HCT116 (cell line): Measurements from ENCODE around the gene STAM. TPM values are rescaled to one million over a fixed set of nuclear protein-coding genes. Genes with fewer than 3 reads are reported as not detected.

ENCODE experiments used
- ATAC-seq: fragments of 200-7000 bp; cut with Tn5 transposase; 2 replicates; pipeline ENCODE4 v1.9.1; 2020; ENCODE audit warnings: mild to moderate bottlenecking, moderate library complexity
- BruUV-seq: library from RNA; stranded (reverse); fragments of 400-500 nt; replicated peaks from 2 replicates; lab custom pipeline; 2021; lab: Mats Ljungman, UMichigan
- CTCF ChIA-PET: fragments of 300-600 bp; sonication (Branson Sonifier 250); formaldehyde crosslinking; loops from one replicate; lab custom pipeline; 2021; ENCODE audit warnings: antibody characterized with exemption; lab: Charles Lee
- POLR2A ChIA-PET: fragments of 300-600, 350-600 bp; sonication (Branson Sonifier 250); formaldehyde crosslinking; loops from one replicate; lab custom pipeline; 2021; ENCODE audit warnings: antibody characterized with exemption; lab: Charles Lee
- RAD21 ChIA-PET, 2 experiments: fragments of 300-600 bp; sonication (Branson Sonifier 250); formaldehyde crosslinking; loops; one replicate each; lab custom pipeline; 2023; ENCODE audit warnings: low total read pairs in 2 of 2; ENCODE audit not compliant: uncharacterized antibody in 2 of 2, unreplicated experiment in 2 of 2, low non-redundant PET in 1 of 2; lab: Charles Lee
- DNase-seq: peaks from one replicate; pipeline ENCODE4 v3.0.0-alpha.2; 2010; ENCODE audit warnings: low read depth, low spot score
- H2AFZ ChIP-seq: fragments of 200-600 bp; shearing (Covaris generic), sonication (generic); 2 replicates; pipeline ENCODE4 v1.6.1; 2017; ENCODE audit warnings: low read depth, mixed run types, mixed read lengths, antibody characterized with exemption, low read length; ENCODE audit not compliant: poor library complexity, severe bottlenecking
- H3K27ac ChIP-seq: 2 replicates; pipeline ENCODE4 v1.5.1; 2012; ENCODE audit warnings: low read depth, low read length
- H3K27me3 ChIP-seq: fragments of 200-600 bp; sonication (generic); 2 replicates; pipeline ENCODE4 v1.6.1; 2016; ENCODE audit warnings: mixed run types, low read length, mixed read lengths; ENCODE audit not compliant: insufficient read depth
- H3K36me3 ChIP-seq, 2 experiments: fragments of 200-500 bp in 1 of 2; fragments of 200-600 bp in 1 of 2; sonication (Bioruptor generic) in 1 of 2; sonication (generic) in 1 of 2; 2 replicates each; pipeline versions ENCODE4 v1.5.1 to v1.6.1; 2014 to 2016; ENCODE audit warnings: low read length in 2 of 2, inconsistent platforms in 1 of 2, mixed read lengths in 1 of 2, mixed run types in 1 of 2; ENCODE audit not compliant: insufficient read depth in 2 of 2, control insufficient read depth in 1 of 2
- H3K4me1 ChIP-seq, 2 experiments: fragments of 200-600 bp in 1 of 2; sonication (generic) in 1 of 2; 2 replicates each; pipeline versions ENCODE4 v1.5.1 to v1.6.1; 2012 to 2017; ENCODE audit warnings: low read length in 2 of 2, inconsistent platforms in 1 of 2, mild to moderate bottlenecking in 1 of 2, mixed read lengths in 1 of 2, mixed run types in 1 of 2, moderate library complexity in 1 of 2; ENCODE audit not compliant: insufficient read depth in 2 of 2, control insufficient read depth in 1 of 2
- H3K4me2 ChIP-seq: fragments of 200-600 bp; sonication (generic); 2 replicates; pipeline ENCODE4 v1.6.1; 2017; ENCODE audit warnings: mixed run types, low read length, mixed read lengths
- H3K4me3 ChIP-seq, 2 experiments: fragments of 200-600 bp in 1 of 2; sonication (generic) in 1 of 2; replicated peaks in 1 of 2; 2 replicates each; pipeline ENCODE4 v1.5.1; 2011 to 2016; ENCODE audit warnings: low read length in 2 of 2, control low read depth in 1 of 2, low read depth in 1 of 2, mild to moderate bottlenecking in 1 of 2, mixed read lengths in 1 of 2, mixed run types in 1 of 2
- H3K79me2 ChIP-seq: fragments of 200-600 bp; sonication (generic); 2 replicates; pipeline ENCODE4 v1.6.1; 2017; ENCODE audit warnings: mild to moderate bottlenecking, mixed run types, low read length, moderate library complexity, mixed read lengths; ENCODE audit not compliant: insufficient read depth
- H3K9ac ChIP-seq: fragments of 200-600 bp; sonication (generic); 2 replicates; pipeline ENCODE4 v1.6.1; 2016; ENCODE audit warnings: low read length, mixed read lengths
- H3K9me2 ChIP-seq: fragments of 200-600 bp; sonication (generic), shearing (Covaris generic); 2 replicates; pipeline ENCODE4 v1.6.1; 2017; ENCODE audit warnings: mixed run types, mild to moderate bottlenecking, moderate library complexity; ENCODE audit not compliant: insufficient read depth
- H3K9me3 ChIP-seq, 2 experiments: fragments of 200-500 bp in 1 of 2; fragments of 200-600 bp in 1 of 2; sonication (Bioruptor generic) in 1 of 2; sonication (generic) in 1 of 2; 2 replicates each; pipeline ENCODE4 v1.6.1; 2014 to 2017; ENCODE audit warnings: low read length in 2 of 2, mixed read lengths in 2 of 2, inconsistent platforms in 1 of 2, low read depth in 1 of 2, mild to moderate bottlenecking in 1 of 2, mixed run types in 1 of 2, moderate library complexity in 1 of 2; ENCODE audit not compliant: control insufficient read depth in 1 of 2, insufficient read depth in 1 of 2
- H4K20me1 ChIP-seq: fragments of 200-600 bp; sonication (generic), shearing (Covaris generic); 2 replicates; pipeline ENCODE4 v1.6.1; 2017; ENCODE audit warnings: mixed run types, mild to moderate bottlenecking, moderate library complexity; ENCODE audit not compliant: insufficient read depth
- CBX3 ChIP-seq: IDR thresholded peaks from 2 replicates; pipeline ENCODE4 v1.6.1; 2012; ENCODE audit warnings: low read depth
- CEBPB ChIP-seq: IDR thresholded peaks from 2 replicates; pipeline ENCODE4 v1.6.1; 2012; ENCODE audit warnings: low read depth
- EGR1 ChIP-seq: IDR thresholded peaks from 2 replicates; pipeline ENCODE4 v1.6.1; 2012; ENCODE audit warnings: low read depth
- ELF1 ChIP-seq: IDR thresholded peaks from 2 replicates; pipeline ENCODE4 v1.6.1; 2012; ENCODE audit warnings: low read depth, borderline replicate concordance
- EZH2phosphoT487 ChIP-seq: fragments of 200-600 bp; IDR thresholded peaks from 2 replicates; pipeline ENCODE4 v1.6.1; 2018; ENCODE audit warnings: antibody characterized with exemption, borderline replicate concordance
- FOSL1 ChIP-seq: IDR thresholded peaks from 2 replicates; pipeline ENCODE4 v1.6.1; 2012; ENCODE audit warnings: low read depth
- MAX ChIP-seq: IDR thresholded peaks from 2 replicates; pipeline ENCODE4 v1.6.1; 2012
- POLR2AphosphoS5 ChIP-seq: IDR thresholded peaks from 2 replicates; pipeline ENCODE4 v1.6.1; 2011; ENCODE audit warnings: mild to moderate bottlenecking, low read depth, low read length, moderate library complexity
- RAD21 ChIP-seq: IDR thresholded peaks from 2 replicates; pipeline ENCODE4 v1.6.1; 2012; ENCODE audit warnings: low read depth, mild to moderate bottlenecking
- SIN3A ChIP-seq: IDR thresholded peaks from 2 replicates; pipeline ENCODE4 v1.6.1; 2012; ENCODE audit warnings: low read depth
- SP1 ChIP-seq: IDR thresholded peaks from 2 replicates; pipeline ENCODE4 v1.6.1; 2012; ENCODE audit warnings: low read depth
- SRF ChIP-seq: IDR thresholded peaks from 2 replicates; pipeline ENCODE4 v1.6.1; 2012; ENCODE audit warnings: low read depth
- TCF7L2 ChIP-seq: IDR thresholded peaks from 2 replicates; pipeline ENCODE4 v1.7.0; 2011; ENCODE audit warnings: borderline replicate concordance, inconsistent platforms; ENCODE audit not compliant: insufficient read depth, insufficient read length; ENCODE audit errors: extremely low read depth
- ZFX ChIP-seq: fragments of 450-650 bp; IDR thresholded peaks from 2 replicates; pipeline ENCODE4 v1.6.1; 2017
- ZNF274 ChIP-seq: fragments of 200-500 bp; sonication (Bioruptor generic); IDR thresholded peaks from 2 replicates; pipeline ENCODE4 v1.6.1; 2014; ENCODE audit warnings: mild to moderate bottlenecking, low read depth, low read length, inconsistent platforms
- intact Hi-C: fragments of 100-400 bp; cut with micrococcal nuclease; formaldehyde crosslinking; loops from 2 replicates; pipeline ENCODE4 v1.10.0; 2022
- total RNA-seq: library from RNA; stranded (reverse); gene quantifications from one replicate; pipeline ENCODE4 v1.2.1, GENCODE V29; 2021; ENCODE audit not compliant: unreplicated experiment

STAM gene
- total RNA-seq, 1 experiment from 2014 or later: 23.0 TPM

- POLR2A ChIA-PET: no interaction called here
- Histone ChIP-seq H3K9me3 (no peaks in the 10 kb centered on the region), H3K79me2 (no peaks in the 10 kb centered on the region), H3K9ac (no peak overlapping the region), H3K36me3 (peaks cover 0 to 12% of the 10 kb centered on the region in 2 experiments; a peak in 1 of 4 replicates), H3K4me2 (no peak overlapping the region), H3K4me3 (no peak overlapping the region), H3K27ac (no peak overlapping the region), H2AFZ (no peak overlapping the region), H3K4me1 (no peaks in the 10 kb centered on the region), H3K27me3 (no peaks in the 10 kb centered on the region), H3K9me2 (no peaks in the 10 kb centered on the region), H4K20me1 (no peaks in the 10 kb centered on the region)
- intact Hi-C loops: no loop called here
- RAD21 ChIA-PET: no interaction called here
- CTCF ChIA-PET: no interaction called here
- no TSS peak for BruUV-seq
- TF ChIP-seq EGR1 (no peak), FOSL1 (no peak), ELF1 (no peak), SP1 (no peak), ZFX (no peak)
- DNase-seq: no peak
- ATAC-seq: no peak
Measured at GRCh38 chr10:17701301-17701700, 57.4 kb downstream of the STAM start.

- Histone ChIP-seq H3K4me1 (no peaks in the 10 kb centered on the region), H2AFZ (no peak overlapping the region), H3K4me2 (no peak overlapping the region), H3K4me3 (no peak overlapping the region), H4K20me1 (no peaks in the 10 kb centered on the region)
- CTCF ChIA-PET: interaction anchor here (0.7 kb wide), 1 partner anchor 18 kb away, joined by 6 read pairs; no protein-coding TSS in a partner anchor
- no peak for ATAC-seq
- POLR2A ChIA-PET: no interaction called here
- intact Hi-C loops: no loop called here
- no peak for TF ChIP-seq POLR2AphosphoS5
- no peak for TF ChIP-seq SIN3A
- TF ChIP-seq EZH2phosphoT487: no peak
- no peak for TF ChIP-seq SRF
- TF ChIP-seq CBX3: no peak
- TF ChIP-seq MAX: no peak
- TF ChIP-seq TCF7L2: no peak
- no peak for TF ChIP-seq ZNF274
- no peak for TF ChIP-seq FOSL1
- no peak for TF ChIP-seq CEBPB
- TF ChIP-seq RAD21: no peak
- TF ChIP-seq, all 23 proteins: peak for 0
- no TSS peak for BruUV-seq
- no peak overlapping the region for H3K27ac ChIP-seq
- no peaks in the 10 kb centered on the region for H3K9me2 ChIP-seq
- H3K27me3 ChIP-seq: no peaks in the 10 kb centered on the region
- no peak overlapping the region for H3K9ac ChIP-seq
- DNase-seq: no peak
- no peaks in the 10 kb centered on the region for H3K9me3 ChIP-seq
- RAD21 ChIA-PET: no interaction called here
- H3K36me3 ChIP-seq: peaks cover under 1 to 16% of the 10 kb centered on the region in 2 experiments; a peak in 2 of 4 replicates
- H3K79me2 ChIP-seq: no peaks in the 10 kb centered on the region
Measured at GRCh38 chr10:17703706-17704105, 59.8 kb downstream of the STAM start.
